WTC11 (cell line): ENCODE results near the gene RASGRP3.

ENCODE experiments used
- CREB1 ChIP-seq: sonication (generic); formaldehyde crosslinking; IDR thresholded peaks from 2 replicates; pipeline ENCODE4 v1.8.0; 2023; ENCODE audit warnings: mild to moderate bottlenecking, missing genetic modification reagents
- CTCF ChIP-seq: fragments of 200-600 bp; IDR thresholded peaks from 2 replicates; pipeline ENCODE4 v1.8.0; 2022; ENCODE audit warnings: antibody characterized with exemption
- ELF4 ChIP-seq: sonication (generic); formaldehyde crosslinking; IDR thresholded peaks from 2 replicates; pipeline ENCODE4 v1.8.1; 2022; ENCODE audit warnings: low read depth, mild to moderate bottlenecking, moderate library complexity, missing genetic modification reagents
- HMGXB4 ChIP-seq: sonication (generic); formaldehyde crosslinking; IDR thresholded peaks from 2 replicates; pipeline ENCODE4 v1.8.1; 2023; ENCODE audit warnings: mild to moderate bottlenecking, moderate library complexity, missing genetic modification reagents
- MAX ChIP-seq: sonication (generic); formaldehyde crosslinking; IDR thresholded peaks from 2 replicates; pipeline ENCODE4 v1.8.0; 2022; ENCODE audit warnings: mild to moderate bottlenecking, missing genetic modification reagents
- MLX ChIP-seq: sonication (generic); formaldehyde crosslinking; IDR thresholded peaks from 2 replicates; pipeline ENCODE4 v1.8.1; 2023; ENCODE audit warnings: mild to moderate bottlenecking, missing genetic modification reagents, moderate library complexity
- NFATC4 ChIP-seq: fragments of 250-450 bp; sonication (Bioruptor Pico); IDR thresholded peaks from 2 replicates; pipeline ENCODE4 v1.9.0; 2021; ENCODE audit warnings: mild to moderate bottlenecking
- NFE2L1 ChIP-seq: sonication (generic); formaldehyde crosslinking; IDR thresholded peaks from 2 replicates; pipeline ENCODE4 v1.8.1; 2023; ENCODE audit warnings: missing genetic modification reagents
- ZNF232 ChIP-seq: sonication (generic); formaldehyde crosslinking; IDR thresholded peaks from 2 replicates; pipeline ENCODE4 v1.8.0; 2022; ENCODE audit warnings: mild to moderate bottlenecking, missing genetic modification reagents
- ZNF317 ChIP-seq: sonication (generic); formaldehyde crosslinking; IDR thresholded peaks from 2 replicates; pipeline ENCODE4 v1.8.1; 2023; ENCODE audit warnings: low read depth, mild to moderate bottlenecking, moderate library complexity, missing genetic modification reagents, borderline replicate concordance

GRCh38 chr2:33597026-33597425, 120.6 kb downstream of the RASGRP3 start:
- TF ChIP-seq ELF4 (CRISPR knock-in tag) (no peak), ZNF317 (CRISPR knock-in tag) (no peak), NFE2L1 (CRISPR knock-in tag) (no peak), MAX (CRISPR knock-in tag) (no peak), HMGXB4 (no peak), MLX (no peak), CTCF (no peak), ZNF232 (CRISPR knock-in tag) (no peak), CREB1 (CRISPR knock-in tag) (no peak), NFATC4 (CRISPR knock-in tag) (no peak)
